Chondrocyte (in vitro differentiated cells): Measurements from ENCODE around the gene ANOS1. TPM values are rescaled to one million over a fixed set of nuclear protein-coding genes. Genes with fewer than 3 reads are reported as not detected.
A peak's percentile ranks its signal among the peaks of the same experiment; 100 is the strongest.

Experiments used
- DNase-seq: peaks from one replicate; pipeline ENCODE4 v3.0.0; 2021; ENCODE audit warnings: mixed read lengths, low spot score
- H3K27ac Mint-ChIP-seq: one replicate; pipeline ENCODE4 v1.8.0; 2021; ENCODE audit warnings: mild to moderate bottlenecking, moderate library complexity, mixed read lengths; ENCODE audit not compliant: unreplicated experiment
- H3K27me3 Mint-ChIP-seq: 2 replicates; pipeline ENCODE4 v1.8.0; 2021; ENCODE audit warnings: low read depth, mixed read lengths
- H3K36me3 Mint-ChIP-seq: 2 replicates; pipeline ENCODE4 v1.8.0; 2021; ENCODE audit warnings: low read depth, mixed read lengths
- H3K4me1 Mint-ChIP-seq: 2 replicates; pipeline ENCODE4 v1.8.0; 2021; ENCODE audit warnings: low read depth, mild to moderate bottlenecking, mixed read lengths
- H3K4me3 Mint-ChIP-seq: one replicate; pipeline ENCODE4 v1.8.0; 2021; ENCODE audit warnings: mild to moderate bottlenecking, moderate library complexity, mixed read lengths; ENCODE audit not compliant: unreplicated experiment
- H3K9me3 Mint-ChIP-seq: 2 replicates; pipeline ENCODE4 v1.8.0; 2021; ENCODE audit warnings: low read depth, mixed read lengths
- total RNA-seq: library from RNA; stranded (reverse); gene quantifications from 3 replicates; pipeline ENCODE4 v1.2.1, GENCODE V29; 2021
- TF ChIP-seq, protein P1 (sequence below): fragments of 200-600 bp; sonication (generic); IDR thresholded peaks from 2 replicates; pipeline ENCODE4 v1.5.0; 2021; ENCODE audit warnings: antibody characterized with exemption, mild to moderate bottlenecking, moderate library complexity

The ANOS1 gene
- total RNA-seq, 1 donor from 2014 or later = 22.3 TPM

DNA sequence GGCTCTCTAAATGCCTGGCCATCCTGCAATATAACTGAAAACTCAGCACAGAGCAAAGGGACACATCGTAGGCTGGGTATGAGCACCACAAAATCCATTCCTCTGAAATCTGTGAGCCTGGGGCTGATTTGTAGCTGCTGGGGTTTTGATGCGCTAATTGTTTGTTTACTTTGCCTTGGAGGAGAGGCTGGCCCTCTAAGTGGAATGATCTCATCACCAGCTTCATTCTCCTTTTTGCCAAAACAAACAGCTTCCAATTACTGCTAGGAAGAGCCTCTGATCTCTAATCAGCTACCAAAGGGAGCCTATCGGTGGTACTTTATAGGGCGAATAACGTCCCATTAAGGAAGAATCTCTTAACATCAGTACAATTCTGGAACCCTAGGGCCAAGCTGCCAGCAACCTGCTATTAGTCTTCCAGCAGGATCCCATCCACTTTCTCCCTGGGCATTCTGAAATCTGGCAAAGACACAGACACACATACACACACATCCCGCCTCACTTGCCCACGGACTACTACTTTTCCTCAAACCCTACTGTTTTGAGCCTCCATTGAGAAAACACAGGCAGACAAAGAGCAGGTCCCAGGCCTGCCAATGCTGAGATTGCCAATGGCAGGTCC is 5.8 kb downstream of the ANOS1 start:
- peaks cover 5% of the 10 kb centered on the region for H3K9me3 Mint-ChIP-seq
- no peak for DNase-seq
- H3K36me3 Mint-ChIP-seq = no peaks in the 10 kb centered on the region
- no peak overlapping the region for H3K27ac Mint-ChIP-seq
- TF ChIP-seq, protein P1, sequence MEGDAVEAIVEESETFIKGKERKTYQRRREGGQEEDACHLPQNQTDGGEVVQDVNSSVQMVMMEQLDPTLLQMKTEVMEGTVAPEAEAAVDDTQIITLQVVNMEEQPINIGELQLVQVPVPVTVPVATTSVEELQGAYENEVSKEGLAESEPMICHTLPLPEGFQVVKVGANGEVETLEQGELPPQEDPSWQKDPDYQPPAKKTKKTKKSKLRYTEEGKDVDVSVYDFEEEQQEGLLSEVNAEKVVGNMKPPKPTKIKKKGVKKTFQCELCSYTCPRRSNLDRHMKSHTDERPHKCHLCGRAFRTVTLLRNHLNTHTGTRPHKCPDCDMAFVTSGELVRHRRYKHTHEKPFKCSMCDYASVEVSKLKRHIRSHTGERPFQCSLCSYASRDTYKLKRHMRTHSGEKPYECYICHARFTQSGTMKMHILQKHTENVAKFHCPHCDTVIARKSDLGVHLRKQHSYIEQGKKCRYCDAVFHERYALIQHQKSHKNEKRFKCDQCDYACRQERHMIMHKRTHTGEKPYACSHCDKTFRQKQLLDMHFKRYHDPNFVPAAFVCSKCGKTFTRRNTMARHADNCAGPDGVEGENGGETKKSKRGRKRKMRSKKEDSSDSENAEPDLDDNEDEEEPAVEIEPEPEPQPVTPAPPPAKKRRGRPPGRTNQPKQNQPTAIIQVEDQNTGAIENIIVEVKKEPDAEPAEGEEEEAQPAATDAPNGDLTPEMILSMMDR = no peak
- H3K4me1 Mint-ChIP-seq = peaks cover 7% of the 10 kb centered on the region
- peaks cover 40% of the 10 kb centered on the region for H3K27me3 Mint-ChIP-seq
- no peak overlapping the region for H3K4me3 Mint-ChIP-seq

DNA sequence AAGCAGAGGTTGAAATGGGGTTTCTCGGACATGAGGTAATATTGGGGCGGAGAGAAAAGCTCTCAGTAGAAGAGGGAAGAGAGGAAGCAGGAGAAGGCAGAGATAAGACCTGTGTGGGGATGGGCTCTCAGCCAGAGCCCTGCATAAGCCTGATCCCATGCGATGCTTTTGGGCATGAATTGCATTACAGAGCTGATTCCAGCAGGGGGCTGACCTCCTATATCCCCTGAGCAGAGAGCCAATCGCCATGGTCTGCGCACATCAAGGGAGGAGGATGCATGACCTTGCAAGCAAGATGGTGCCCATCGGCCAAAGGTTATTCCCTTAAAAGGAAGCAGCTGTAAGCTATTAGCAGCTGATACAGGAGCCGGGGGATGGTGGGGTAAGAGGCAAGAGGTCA is 7.6 kb downstream of the ANOS1 start:
- Mint-ChIP-seq H3K36me3 (no peaks in the 10 kb centered on the region), H3K27ac (no peak overlapping the region), H3K27me3 (peaks cover 29% of the 10 kb centered on the region), H3K9me3 (peaks cover 5% of the 10 kb centered on the region), H3K4me1 (no peaks in the 10 kb centered on the region), H3K4me3 (no peak overlapping the region)
- TF ChIP-seq, protein P1 = peak; percentile 21
- DNase-seq = no peak

DNA sequence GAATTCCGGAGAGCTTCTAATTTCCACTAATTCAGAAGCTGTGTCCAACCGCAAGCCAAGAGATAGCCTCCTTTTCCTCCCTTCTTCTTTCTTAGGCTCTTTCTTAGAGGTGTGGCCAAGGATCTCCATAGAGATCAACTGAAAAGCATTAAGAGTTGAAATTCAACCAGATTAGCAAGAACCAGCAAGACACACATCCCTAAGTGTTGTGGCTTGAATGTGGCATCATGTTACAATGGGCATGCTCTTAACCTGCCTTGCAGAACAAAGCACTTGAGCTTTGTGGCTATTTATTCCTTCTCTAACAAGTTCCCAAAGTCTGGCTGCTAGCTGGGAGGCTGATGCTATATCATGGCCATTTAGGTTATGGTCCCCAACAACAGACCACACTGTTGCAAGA is 10.4 kb downstream of the ANOS1 start:
- no peak for DNase-seq
- Mint-ChIP-seq H3K4me1 (no peaks in the 10 kb centered on the region), H3K27me3 (peaks cover 14% of the 10 kb centered on the region), H3K9me3 (peaks cover 5% of the 10 kb centered on the region), H3K27ac (no peak overlapping the region), H3K36me3 (no peaks in the 10 kb centered on the region), H3K4me3 (no peak overlapping the region)
- TF ChIP-seq, protein P1 = no peak

DNA sequence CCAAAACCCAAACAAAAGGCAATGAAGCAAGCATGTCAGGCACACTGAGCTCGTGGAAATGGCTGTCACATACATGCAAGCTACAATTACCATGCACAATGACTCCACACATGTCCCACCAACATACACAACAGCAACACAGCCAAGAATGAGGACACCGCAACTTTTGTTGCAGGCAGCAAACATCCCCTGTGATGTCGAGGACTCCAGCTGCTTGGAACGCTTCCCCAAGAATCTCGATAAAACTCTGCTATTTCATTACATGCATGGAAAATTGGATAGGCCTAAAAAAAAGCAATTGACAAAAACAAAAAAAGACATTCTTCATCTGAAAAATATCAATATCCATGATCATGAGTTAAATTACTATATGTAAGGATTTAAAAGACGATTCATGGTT is 11.8 kb downstream of the ANOS1 start:
- Mint-ChIP-seq H3K4me1 (no peaks in the 10 kb centered on the region), H3K4me3 (no peak overlapping the region), H3K9me3 (peaks cover 5% of the 10 kb centered on the region), H3K27ac (no peak overlapping the region), H3K36me3 (no peaks in the 10 kb centered on the region), H3K27me3 (peaks cover 12% of the 10 kb centered on the region)
- no peak for DNase-seq
- TF ChIP-seq, protein P1 = no peak

DNA sequence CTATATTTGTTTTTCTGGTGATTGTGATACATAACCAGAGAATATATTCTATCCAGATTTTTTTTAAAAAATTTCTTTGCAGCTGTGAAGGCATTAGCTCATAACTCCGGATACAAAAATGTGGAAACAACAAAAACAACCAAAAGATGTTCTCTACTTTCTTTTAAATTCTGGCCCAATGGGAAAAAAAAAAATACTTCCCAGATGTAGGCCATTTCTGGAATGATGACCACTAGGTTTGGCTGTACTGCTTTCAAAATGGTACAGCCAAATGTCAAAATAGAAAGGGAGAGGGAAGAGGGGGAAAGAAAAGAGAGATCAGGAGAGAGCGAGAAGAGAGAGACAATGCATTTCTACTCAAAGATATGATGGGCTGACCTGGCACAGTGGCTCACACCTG is 14.6 kb downstream of the ANOS1 start:
- Mint-ChIP-seq H3K4me3 (no peak overlapping the region), H3K27ac (no peak overlapping the region), H3K27me3 (no peaks in the 10 kb centered on the region), H3K36me3 (no peaks in the 10 kb centered on the region), H3K9me3 (peaks cover under 1% of the 10 kb centered on the region), H3K4me1 (no peaks in the 10 kb centered on the region)
- DNase-seq = no peak
- TF ChIP-seq, protein P1 = no peak
